DMS53 treated with DMSO at 0.1 percent for 48 hours (cell line): ENCODE measurements around the gene SLC35A1.

ENCODE experiments used
- DNase-seq: peaks from one replicate; lab custom pipeline; 2025; ENCODE audit not compliant: unreplicated experiment; lab: John Stamatoyannopoulos, UW

The SLC35A1 gene

DNA sequence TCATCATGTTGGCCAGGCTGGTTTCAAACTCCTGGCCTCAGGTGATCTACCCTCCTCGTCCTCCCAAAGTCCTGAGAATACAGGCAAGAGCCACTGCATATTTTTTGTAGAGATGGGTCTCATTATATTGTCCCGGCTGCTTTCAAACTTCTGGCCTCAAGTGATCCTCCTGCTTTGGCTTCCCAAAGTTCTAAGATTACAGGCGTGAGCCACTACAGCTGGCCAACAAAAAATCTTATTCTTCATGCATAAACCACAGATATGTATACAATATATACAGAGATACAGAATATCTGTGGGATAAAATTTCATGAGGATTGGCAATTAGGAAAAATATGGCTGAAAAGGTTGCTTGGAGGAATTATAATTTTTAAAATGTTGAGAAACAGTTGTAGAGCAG lies 49.9 kb downstream of the SLC35A1 start:
- DNase-seq, result no peak

DNA sequence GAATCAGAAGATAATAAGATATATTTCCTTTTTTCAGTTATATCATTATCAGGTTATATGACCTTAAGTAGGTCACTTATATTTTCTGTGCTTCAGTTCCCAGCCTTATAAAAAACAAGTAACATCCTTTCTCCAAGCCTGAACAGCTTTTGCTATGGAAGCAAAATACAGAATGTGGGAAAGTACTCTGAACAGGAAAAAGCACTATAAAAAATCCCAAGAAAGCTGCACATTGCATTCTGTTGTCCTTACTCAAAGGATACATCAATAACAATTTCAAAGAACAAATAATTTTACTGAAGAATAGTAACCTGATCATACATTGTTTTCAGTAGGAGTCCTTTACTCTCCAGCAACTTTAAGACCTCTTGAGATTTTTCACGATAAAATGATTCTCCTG lies 56.4 kb downstream of the SLC35A1 start:
- DNase-seq, result no peak

DNA sequence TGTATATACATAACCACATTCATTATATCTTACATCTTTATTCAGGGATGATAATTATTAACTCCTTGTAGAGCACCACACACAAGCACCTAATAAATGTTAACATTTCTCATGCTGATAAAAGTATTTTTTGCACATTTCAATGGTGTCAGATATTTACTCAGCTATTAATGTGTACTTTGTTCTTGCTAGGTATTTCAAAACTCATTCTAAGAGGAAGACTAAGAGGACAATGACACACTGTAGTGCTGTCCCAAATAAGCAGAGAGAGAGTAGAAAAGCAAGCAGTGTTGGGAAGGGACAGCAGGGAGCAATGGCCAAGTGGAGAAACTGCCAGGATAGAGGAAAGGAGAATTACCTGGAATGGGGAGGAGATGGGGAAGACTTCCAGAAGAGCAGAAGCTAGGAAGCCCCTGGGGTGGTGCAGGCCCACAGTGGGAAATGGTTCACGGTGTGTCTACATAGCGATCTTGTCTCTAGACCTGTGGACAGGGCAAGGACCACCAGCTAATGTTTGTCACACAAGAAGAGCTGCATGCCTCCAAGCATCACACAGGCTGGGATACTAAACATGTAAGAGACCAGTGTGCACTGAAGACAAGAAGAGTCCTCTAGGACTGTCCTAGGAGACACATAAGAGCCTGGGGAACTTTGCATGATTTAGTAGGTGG lies 61.7 kb downstream of the SLC35A1 start:
- DNase-seq, result no peak

DNA sequence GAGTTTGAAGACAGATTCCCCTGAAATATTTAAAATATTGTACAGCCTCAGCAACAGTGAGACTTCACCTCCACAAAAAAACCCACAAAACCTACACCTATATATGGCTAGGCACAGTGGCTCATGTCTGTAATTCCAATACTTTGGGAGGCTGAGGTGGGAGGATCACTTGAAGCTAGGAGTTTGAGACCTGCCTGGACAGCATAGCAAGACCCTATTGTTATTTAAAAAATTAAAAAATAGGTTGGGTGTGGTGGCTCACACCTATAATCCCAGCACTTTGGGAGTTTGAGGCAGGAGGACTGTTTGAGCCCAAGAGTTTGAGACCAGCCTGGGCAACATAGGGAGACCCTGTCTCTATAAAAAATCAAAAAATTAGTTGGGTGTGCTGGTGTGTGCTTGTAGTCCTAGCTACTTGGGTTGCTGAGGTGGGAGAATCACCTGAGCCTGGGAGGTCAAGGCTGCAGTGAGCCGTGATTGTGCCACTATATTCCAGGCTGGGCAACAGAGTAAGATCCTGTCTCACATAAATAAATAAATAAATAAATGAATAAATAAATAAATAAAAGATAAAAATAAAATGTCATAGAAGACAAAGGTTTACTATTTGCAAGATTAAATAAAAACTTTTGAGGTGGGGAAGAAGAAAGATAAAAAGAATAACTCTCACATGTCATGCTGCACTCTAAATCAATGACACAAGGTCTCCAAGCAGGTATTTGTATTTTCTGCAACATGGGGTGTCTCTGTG lies 65.9 kb downstream of the SLC35A1 start:
- DNase-seq, result no peak

DNA sequence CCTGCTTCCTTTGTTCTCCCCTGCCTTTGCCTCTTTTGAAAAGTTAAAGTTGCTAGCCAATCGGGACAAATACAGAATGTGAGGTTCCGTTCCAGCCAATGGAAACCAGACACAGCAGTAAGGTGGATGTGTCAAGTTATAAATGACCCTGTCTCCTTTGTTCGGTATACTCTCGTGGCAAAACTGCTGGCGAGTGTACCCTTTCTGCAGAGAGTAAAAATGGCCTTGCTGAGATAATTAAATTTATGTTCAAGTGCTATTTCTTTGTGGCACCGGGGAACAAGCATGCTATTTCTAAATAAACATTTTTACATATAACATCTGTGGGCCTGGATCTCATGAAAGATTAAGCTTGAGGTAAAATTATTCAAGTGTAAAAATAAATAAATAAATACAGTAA lies 66.8 kb downstream of the SLC35A1 start:
- no peak for DNase-seq

DNA sequence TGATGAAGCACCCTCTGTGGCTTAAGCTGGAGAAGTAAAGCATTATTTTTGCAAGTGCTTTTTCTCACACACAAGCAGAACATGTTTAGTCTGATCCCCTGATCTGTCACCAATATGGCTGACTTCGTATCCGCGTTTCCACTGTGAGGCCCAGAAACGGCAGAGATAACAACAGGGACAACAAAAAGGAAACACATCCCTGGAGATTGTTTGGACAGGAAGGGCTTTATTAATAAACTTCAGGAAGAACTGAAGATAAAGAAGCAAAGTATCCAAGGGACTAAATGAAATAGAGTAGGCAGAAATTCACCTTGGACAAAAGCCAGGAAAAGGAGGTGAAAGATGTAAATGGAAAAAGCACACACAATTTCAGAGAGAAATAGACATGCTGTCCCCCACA lies 67.8 kb downstream of the SLC35A1 start:
- DNase-seq, result no peak

DNA sequence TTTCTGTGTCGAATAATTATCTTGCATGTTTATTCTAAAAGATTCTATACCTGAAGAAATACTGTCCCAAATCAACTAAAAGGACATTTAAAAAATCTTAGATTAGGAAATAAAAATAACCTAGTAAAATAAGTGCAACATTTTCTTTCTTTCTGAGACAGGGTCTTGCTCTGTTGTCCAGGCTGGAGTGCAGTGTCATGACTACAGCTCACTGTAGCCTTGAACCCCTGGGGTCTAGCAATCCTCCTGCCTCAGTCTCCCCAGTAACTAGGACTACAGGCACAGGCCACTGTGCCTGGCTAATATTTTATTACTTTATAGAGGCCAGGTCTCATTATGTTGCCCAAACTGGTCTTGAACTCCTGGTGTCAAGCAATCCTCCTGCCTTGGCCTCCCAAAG lies 68.3 kb downstream of the SLC35A1 start:
- no peak for DNase-seq

DNA sequence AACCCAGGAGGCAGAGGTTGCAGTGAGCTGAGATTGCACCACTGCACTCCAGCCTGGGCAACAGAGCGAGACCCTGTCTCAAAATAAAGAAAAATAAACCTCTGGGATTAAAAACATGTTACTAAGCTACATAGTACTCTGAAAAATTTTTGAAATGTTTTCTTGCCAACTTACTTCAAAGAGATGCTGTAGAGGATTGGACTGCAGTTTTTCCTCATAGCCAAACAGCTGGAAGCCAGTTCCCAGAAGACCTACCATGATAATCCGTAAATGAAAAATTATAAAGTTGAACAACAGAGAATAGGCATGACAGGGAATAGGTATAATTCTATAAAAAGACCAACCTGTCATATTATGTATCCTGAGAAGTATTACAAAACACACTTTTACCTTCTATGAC lies 69.0 kb downstream of the SLC35A1 start:
- DNase-seq, result no peak

DNA sequence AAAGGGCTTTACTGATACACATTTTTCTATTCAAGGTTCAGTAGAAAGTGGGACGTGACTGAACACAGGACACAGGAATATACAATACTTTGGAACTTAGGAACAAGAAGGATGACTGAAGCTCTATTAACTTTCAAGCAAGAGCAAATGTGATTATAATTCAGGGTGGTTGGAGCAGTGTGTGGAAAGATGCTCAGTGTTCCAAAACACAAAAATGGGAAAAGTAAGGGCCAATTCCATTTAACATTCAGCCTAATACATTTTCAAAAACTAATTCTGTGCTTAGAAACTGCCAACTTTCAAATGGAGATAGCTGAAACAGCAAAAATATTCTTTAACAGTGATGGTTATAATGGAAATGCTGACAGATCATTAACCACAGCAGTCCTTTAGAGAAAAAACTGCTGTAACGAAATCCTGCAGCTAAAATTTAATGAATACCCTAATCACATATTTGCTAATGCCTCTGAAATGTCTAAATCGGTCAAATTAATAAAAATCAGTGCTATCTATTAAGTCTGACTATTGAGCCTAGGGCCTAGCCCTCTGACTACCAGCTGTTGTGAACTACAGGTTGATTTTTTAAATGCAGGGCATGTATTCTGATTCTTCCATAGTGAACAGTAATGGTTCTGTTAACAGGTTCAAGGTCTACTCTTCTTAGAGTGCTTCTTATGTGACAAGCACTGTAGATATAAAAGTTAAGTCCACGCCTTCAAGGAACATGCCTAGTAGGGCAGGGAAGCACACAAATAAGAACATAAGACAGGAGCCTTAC lies 71.1 kb downstream of the SLC35A1 start:
- no peak for DNase-seq

DNA sequence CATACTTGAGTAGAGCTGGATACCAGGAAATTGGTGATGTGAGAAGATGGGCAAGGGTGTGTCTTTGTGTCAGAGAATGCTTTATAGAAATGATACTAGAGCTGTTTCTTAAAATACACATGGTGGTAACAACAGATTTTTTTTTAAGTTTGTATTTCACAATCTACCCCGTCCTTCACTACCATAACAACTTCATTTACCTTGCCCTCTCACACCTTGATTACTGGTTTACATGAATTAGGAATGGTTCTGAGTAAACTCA lies 71.6 kb downstream of the SLC35A1 start:
- DNase-seq, result no peak

DNA sequence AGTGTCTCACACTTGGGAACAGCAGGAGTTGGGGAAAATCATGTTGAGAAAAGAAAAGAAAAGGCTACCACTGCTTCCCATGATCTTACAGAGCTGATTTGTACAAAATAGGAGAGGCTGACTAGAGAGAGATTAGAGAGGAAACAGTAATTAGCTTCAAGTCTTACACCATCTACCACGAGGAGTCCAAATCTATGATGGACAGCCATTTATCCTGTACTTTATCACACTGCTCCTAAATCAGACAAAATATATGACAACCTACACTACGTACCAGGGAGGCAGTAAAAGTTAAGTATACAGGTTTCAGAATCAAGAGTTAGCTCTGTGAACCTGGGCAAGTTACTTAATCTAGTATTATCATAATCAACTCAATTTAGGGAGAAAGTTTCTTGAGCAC lies 79.0 kb downstream of the SLC35A1 start:
- DNase-seq, result no peak

DNA sequence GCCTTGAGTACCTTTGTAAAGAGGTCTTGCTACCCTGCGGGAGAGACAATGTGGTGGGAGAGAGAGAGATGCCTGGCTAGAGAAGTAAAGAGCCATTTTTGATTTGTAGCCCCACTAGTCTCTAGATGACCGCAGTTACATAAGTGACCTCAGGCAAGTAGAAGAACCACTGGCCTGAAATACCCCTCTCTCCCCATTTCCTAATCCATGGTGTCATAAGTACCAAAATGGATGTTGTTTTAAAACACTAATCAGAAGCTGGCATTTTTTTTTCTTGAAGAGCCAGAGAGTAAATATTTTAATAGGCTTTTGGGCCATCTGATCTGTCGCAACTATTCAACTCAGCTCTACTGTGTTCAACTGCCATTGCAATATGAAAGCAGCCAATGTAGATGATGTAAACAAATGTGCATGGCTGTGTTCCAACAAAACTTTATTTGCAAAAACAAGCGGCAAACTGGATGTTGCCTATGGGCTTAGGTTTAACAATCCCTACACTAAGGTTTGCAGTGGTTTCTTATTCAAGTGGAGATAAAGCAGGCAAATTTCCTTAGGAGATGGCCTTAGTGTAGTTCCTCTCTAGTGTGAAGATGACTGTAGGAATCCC lies 80.5 kb downstream of the SLC35A1 start:
- DNase-seq, result no peak

DNA sequence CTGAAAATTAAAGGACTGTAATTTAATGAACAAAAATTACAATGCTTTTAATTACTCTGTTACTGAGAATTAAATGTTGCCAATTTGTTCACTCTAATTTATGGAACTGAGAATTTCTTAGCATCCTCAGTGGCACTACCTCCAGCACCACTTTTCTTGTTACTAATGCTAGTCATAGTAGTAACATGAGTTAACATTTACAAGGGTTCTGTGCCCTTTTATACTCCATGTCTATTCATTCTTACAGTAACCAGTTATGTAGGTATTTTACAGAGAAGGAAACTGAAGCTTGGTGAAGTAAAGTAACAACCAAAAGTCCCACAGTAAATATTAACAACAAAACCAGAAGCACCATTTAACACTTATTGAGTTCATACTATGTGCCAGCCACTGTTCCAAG lies 82.7 kb downstream of the SLC35A1 start:
- DNase-seq, result no peak

DNA sequence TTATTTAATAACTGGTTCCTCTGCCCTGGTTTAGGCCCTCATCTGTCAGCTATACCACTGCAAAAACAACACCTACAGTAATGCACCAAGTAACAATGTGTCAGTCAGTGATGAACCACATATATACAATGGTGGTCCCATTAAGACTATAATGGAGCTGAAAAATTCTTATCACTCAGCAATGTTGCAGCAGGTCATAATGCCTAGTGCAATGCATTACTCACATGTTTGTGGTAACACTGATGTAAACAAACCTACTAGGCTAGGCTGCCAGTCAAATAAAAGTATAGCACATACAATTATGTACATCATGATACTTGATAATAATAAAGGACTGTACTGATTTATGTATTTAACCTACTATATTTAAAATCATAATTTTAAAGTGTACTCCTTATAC lies 85.7 kb downstream of the SLC35A1 start:
- no peak for DNase-seq

DNA sequence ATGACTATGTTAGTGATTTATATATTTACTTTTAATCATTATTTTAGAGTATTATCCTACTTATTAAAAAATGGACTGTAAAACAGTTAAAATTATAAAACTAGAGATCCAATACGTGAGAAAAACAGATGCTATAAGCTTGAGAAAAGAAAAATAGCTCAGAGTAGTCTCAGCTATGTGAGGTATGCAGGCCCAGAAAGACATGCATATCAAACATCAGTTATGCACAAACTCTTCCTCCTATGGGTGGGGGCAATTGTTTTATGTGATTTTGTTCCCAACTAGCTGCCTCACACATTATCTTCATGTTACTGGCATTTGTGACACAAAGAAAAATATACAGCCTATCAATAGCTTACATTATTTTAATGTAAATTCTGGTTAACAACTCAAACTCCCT lies 88.2 kb downstream of the SLC35A1 start:
- DNase-seq, result no peak
